Caco-2 (cell line): ENCODE measurements around the gene USH2A. TPM values are rescaled to one million over a fixed set of nuclear protein-coding genes. Genes with fewer than 3 reads are reported as not detected.

Source experiments
- BruUV-seq: library from RNA; stranded (reverse); fragments of 400-500 nt; replicated peaks from 2 replicates; lab custom pipeline; 2021; lab: Mats Ljungman, UMichigan
- CTCF ChIA-PET: fragments of 300-600 bp; sonication (Branson Sonifier 250); formaldehyde crosslinking; loops from one replicate; lab custom pipeline; 2022; ENCODE audit warnings: antibody characterized with exemption; lab: Charles Lee
- POLR2A ChIA-PET: fragments of 300-600 bp; sonication (Branson Sonifier 250); formaldehyde crosslinking; loops from one replicate; lab custom pipeline; 2022; ENCODE audit warnings: antibody characterized with exemption; lab: Charles Lee
- DNase-seq, 2 experiments: peaks; one replicate each; pipeline versions ENCODE4 v3.0.0 to v3.0.0-alpha.2; 2020 to 2022
- H3K27me3 ChIP-seq: replicated peaks from 2 replicates; pipeline ENCODE4 v1.6.0; 2011; ENCODE audit warnings: low read length; ENCODE audit not compliant: control insufficient read depth, insufficient read depth
- H3K36me3 ChIP-seq: 2 replicates; pipeline ENCODE4 v1.5.1; 2011; ENCODE audit warnings: low read length; ENCODE audit not compliant: control insufficient read depth, insufficient read depth
- H3K4me1 ChIP-seq: fragments of 250-450 bp; sonication (Bioruptor Pico); 2 replicates; pipeline ENCODE4 v1.5.1; 2020; ENCODE audit warnings: mild to moderate bottlenecking
- H3K4me3 ChIP-seq: 2 replicates; pipeline ENCODE4 v1.5.1; 2011; ENCODE audit warnings: low read depth, mild to moderate bottlenecking, control low read depth, low read length
- H3K9me3 ChIP-seq: fragments of 250-450 bp; sonication (Bioruptor Pico); 2 replicates; pipeline ENCODE4 v1.5.1; 2020; ENCODE audit warnings: mild to moderate bottlenecking, moderate library complexity
- H3K27ac Mint-ChIP-seq: one replicate; pipeline ENCODE4 v1.8.0; 2022; ENCODE audit warnings: mixed read lengths; ENCODE audit not compliant: unreplicated experiment
- H3K27me3 Mint-ChIP-seq: one replicate; pipeline ENCODE4 v1.8.0; 2022; ENCODE audit warnings: mixed read lengths; ENCODE audit not compliant: insufficient read depth, unreplicated experiment
- H3K36me3 Mint-ChIP-seq: one replicate; pipeline ENCODE4 v1.8.0; 2022; ENCODE audit warnings: mild to moderate bottlenecking, mixed read lengths; ENCODE audit not compliant: insufficient read depth, unreplicated experiment
- H3K4me1 Mint-ChIP-seq: one replicate; pipeline ENCODE4 v1.8.0; 2022; ENCODE audit warnings: low read depth, mixed read lengths; ENCODE audit not compliant: unreplicated experiment
- H3K4me3 Mint-ChIP-seq: one replicate; pipeline ENCODE4 v1.8.0; 2022; ENCODE audit warnings: mild to moderate bottlenecking, moderate library complexity, mixed read lengths; ENCODE audit not compliant: unreplicated experiment
- H3K9me3 Mint-ChIP-seq: one replicate; pipeline ENCODE4 v1.8.0; 2022; ENCODE audit warnings: mixed read lengths; ENCODE audit not compliant: unreplicated experiment
- intact Hi-C: fragments of 100-400 bp; cut with micrococcal nuclease; formaldehyde crosslinking; loops from one replicate; pipeline ENCODE4 v1.10.0; 2022; ENCODE audit not compliant: unreplicated experiment
- total RNA-seq: library from RNA; stranded (reverse); gene quantifications from 2 replicates; pipeline ENCODE4 v1.2.3, GENCODE V29; 2022
- TF ChIP-seq, protein P1 (sequence below), 2 experiments: fragments of 200-600 bp in 1 of 2; IDR thresholded peaks; 1 replicate in 1 of 2; 2 replicates in 1 of 2; pipeline versions ENCODE4 v1.5.1 to v1.8.0; 2011 to 2022; ENCODE audit warnings: antibody characterized with exemption in 1 of 2, control low read depth in 1 of 2, inconsistent platforms in 1 of 2, low read depth in 1 of 2, low read length in 1 of 2, mild to moderate bottlenecking in 1 of 2, moderate library complexity in 1 of 2; ENCODE audit not compliant: insufficient read depth in 1 of 2, severe bottlenecking in 1 of 2, unreplicated experiment in 1 of 2

USH2A gene
- total RNA-seq, 1 experiment from 2014 or later, result 0.11 TPM

DNA sequence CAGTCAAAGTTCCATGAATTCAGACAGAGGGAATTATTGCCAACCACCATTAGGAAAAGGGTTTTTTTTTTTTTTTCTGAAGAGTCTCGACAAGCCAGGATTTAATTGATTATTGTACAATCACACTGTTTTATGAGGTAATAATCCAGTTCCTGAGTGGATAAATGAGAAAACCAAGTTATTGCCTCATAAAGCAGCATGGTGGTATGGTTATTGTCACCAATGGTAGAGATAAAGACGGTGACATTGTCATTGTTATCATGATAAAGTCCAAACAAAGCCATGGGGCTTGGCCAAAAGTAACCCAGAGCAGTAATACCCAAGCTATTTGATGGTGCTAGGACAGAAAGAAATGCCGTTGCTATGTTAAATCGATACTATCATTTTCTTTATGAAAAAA is 232.8 kb downstream of the USH2A start:
- Mint-ChIP-seq H3K36me3 (no peaks in the 10 kb centered on the region), H3K27me3 (peaks cover 3% of the 10 kb centered on the region), H3K27ac (no peak overlapping the region), H3K4me1 (peaks cover 15% of the 10 kb centered on the region), H3K4me3 (no peak overlapping the region), H3K9me3 (no peaks in the 10 kb centered on the region)
- POLR2A ChIA-PET, result no interaction called here
- TF ChIP-seq, protein P1, sequence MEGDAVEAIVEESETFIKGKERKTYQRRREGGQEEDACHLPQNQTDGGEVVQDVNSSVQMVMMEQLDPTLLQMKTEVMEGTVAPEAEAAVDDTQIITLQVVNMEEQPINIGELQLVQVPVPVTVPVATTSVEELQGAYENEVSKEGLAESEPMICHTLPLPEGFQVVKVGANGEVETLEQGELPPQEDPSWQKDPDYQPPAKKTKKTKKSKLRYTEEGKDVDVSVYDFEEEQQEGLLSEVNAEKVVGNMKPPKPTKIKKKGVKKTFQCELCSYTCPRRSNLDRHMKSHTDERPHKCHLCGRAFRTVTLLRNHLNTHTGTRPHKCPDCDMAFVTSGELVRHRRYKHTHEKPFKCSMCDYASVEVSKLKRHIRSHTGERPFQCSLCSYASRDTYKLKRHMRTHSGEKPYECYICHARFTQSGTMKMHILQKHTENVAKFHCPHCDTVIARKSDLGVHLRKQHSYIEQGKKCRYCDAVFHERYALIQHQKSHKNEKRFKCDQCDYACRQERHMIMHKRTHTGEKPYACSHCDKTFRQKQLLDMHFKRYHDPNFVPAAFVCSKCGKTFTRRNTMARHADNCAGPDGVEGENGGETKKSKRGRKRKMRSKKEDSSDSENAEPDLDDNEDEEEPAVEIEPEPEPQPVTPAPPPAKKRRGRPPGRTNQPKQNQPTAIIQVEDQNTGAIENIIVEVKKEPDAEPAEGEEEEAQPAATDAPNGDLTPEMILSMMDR (IDR thresholded peaks at IDR 0.05; ENCODE audit: insufficient read depth in 1 of 2, low read depth in 1 of 2, low read length in 1 of 2, severe bottlenecking in 1 of 2, unreplicated experiment in 1 of 2), result no peak
- intact Hi-C loops, result loop anchor here (10.0 kb wide), 2 partner anchors 366 to 374 kb away; no protein-coding TSS in a partner anchor
- H3K27me3 ChIP-seq, result no peaks in the 10 kb centered on the region
- H3K4me1 ChIP-seq, result peaks cover 11% of the 10 kb centered on the region; the same call in 1 of the 2 replicates
- no peak for DNase-seq
- CTCF ChIA-PET, result interaction anchor here (1.3 kb wide), 1 partner anchor 31 kb away, joined by 5 read pairs; no protein-coding TSS in a partner anchor
- no TSS peak for BruUV-seq
- H3K36me3 ChIP-seq, result no peaks in the 10 kb centered on the region
- no peak overlapping the region for H3K4me3 ChIP-seq
- no peaks in the 10 kb centered on the region for H3K9me3 ChIP-seq

GRCh38 chr1:216186816-216187215 is 236.4 kb downstream of the USH2A start:
- Mint-ChIP-seq H3K4me3 (no peak overlapping the region), H3K27me3 (peaks cover 3% of the 10 kb centered on the region), H3K4me1 (peaks cover 8% of the 10 kb centered on the region), H3K9me3 (no peaks in the 10 kb centered on the region), H3K36me3 (no peaks in the 10 kb centered on the region), H3K27ac (no peak overlapping the region)
- no TSS peak for BruUV-seq
- Histone ChIP-seq H3K36me3 (no peaks in the 10 kb centered on the region), H3K27me3 (no peaks in the 10 kb centered on the region), H3K4me3 (no peak overlapping the region), H3K9me3 (no peaks in the 10 kb centered on the region), H3K4me1 (peaks cover 17% of the 10 kb centered on the region)
- CTCF ChIA-PET, result no interaction called here
- intact Hi-C loops, result no loop called here
- TF ChIP-seq, protein P1 (IDR thresholded peaks at IDR 0.05; ENCODE audit: insufficient read depth in 1 of 2, low read depth in 1 of 2, low read length in 1 of 2, severe bottlenecking in 1 of 2, unreplicated experiment in 1 of 2), result no peak
- DNase-seq, result no peak
- POLR2A ChIA-PET, result no interaction called here

DNA sequence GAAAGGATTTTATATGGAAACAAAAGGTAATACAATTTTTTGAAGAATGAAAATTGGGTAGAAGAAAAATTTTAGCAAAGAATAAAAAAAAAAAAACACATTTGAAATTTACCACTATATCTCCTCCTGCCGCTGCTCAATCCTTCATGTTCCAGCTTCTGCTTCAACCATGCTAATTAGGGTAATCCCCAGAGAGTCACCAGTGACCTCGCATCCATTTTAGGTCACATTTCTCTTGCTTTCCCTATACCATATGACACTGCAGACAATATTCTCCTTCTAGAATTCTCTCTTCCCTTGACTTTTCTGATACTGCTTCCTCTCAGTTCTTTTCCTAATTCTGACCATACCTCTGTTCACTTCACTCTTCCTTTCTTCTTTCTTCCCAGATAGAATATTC is 237.1 kb downstream of the USH2A start:
- Histone ChIP-seq H3K4me3 (no peak overlapping the region), H3K27me3 (no peaks in the 10 kb centered on the region), H3K36me3 (no peaks in the 10 kb centered on the region), H3K4me1 (peaks cover 17% of the 10 kb centered on the region), H3K9me3 (no peaks in the 10 kb centered on the region)
- no peak overlapping the region for H3K27ac Mint-ChIP-seq
- no peaks in the 10 kb centered on the region for H3K9me3 Mint-ChIP-seq
- BruUV-seq, result no TSS peak
- no peak for DNase-seq
- no peaks in the 10 kb centered on the region for H3K36me3 Mint-ChIP-seq
- intact Hi-C loops, result no loop called here
- H3K4me3 Mint-ChIP-seq, result no peak overlapping the region
- ChIA-PET POLR2A (no interaction called here), CTCF (no interaction called here)
- H3K4me1 Mint-ChIP-seq, result peaks cover 8% of the 10 kb centered on the region
- TF ChIP-seq, protein P1 (IDR thresholded peaks at IDR 0.05; ENCODE audit: insufficient read depth in 1 of 2, low read depth in 1 of 2, low read length in 1 of 2, severe bottlenecking in 1 of 2, unreplicated experiment in 1 of 2), result no peak
- peaks cover 3% of the 10 kb centered on the region for H3K27me3 Mint-ChIP-seq
